GM19035 (cell line): ENCODE measurements around the gene SUOX.
"Not testable (repeated sequence)": the region's sequence is repeated elsewhere in the genome, so short reads cannot be mapped to it uniquely, and the experiment has no call there.

Experiments
- ATAC-seq: cut with Tn5 transposase; IDR thresholded peaks from one replicate; pipeline ENCODE4 v1.9.1; 2021; ENCODE audit not compliant: unreplicated experiment

Gene SUOX

GRCh38 chr12:55996715-55997534, at the start of gene SUOX:
Gene SUOX (plus strand): TSS chr12:55997276. CDS start chr12:56002222, 4,946 bp downstream.
- peak; percentile 99 for ATAC-seq

DNA sequence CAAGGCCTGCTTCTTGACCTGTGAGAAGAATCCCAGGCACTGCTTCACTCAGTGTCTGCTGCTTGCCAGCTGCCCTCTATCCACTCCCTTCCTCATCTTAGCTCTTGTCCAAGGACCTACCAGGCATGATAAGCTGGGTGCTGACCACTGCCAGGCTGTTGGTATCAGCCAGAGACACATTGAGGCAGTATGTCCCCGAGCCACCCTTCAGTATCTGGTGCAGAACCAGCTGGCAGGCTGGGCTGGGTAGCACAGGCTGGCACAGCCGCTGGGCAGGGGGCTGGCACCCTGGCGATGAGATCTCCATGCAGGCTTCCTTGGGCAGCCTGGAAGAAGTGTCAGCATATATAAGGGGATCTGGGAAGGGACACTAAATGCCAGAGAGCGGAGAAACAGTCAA, 41.7 kb upstream of the SUOX start:
- ATAC-seq = no peak

GRCh38 chr12:55955800-55956508, 41.1 kb upstream of the SUOX start:
- ATAC-seq = no peak

- no peak for ATAC-seq
Measured at GRCh38 chr12:55957106-55957859, 39.8 kb upstream of the SUOX start.

DNA sequence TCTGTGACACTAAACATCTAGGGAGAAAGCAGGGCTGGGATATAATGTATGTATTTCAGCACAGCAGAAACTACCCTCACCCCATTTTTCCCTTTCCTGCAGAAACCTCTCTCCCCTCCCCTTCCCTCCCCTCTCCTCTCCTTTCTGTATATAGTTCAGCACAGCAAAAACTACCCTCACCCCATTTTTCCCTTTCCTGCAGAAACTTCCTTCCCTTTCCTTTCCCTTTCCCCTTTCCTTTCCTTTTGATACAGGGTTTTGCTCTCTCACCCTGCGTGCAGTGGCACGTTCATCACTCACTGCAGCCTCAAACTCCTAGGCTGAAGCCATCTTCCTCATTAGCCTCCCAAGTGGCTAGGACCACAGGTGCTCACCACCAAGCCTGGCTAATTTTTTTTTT, 33.3 kb upstream of the SUOX start:
- ATAC-seq = no peak

GRCh38 chr12:55965240-55965639, 31.8 kb upstream of the SUOX start:
- no peak for ATAC-seq

DNA sequence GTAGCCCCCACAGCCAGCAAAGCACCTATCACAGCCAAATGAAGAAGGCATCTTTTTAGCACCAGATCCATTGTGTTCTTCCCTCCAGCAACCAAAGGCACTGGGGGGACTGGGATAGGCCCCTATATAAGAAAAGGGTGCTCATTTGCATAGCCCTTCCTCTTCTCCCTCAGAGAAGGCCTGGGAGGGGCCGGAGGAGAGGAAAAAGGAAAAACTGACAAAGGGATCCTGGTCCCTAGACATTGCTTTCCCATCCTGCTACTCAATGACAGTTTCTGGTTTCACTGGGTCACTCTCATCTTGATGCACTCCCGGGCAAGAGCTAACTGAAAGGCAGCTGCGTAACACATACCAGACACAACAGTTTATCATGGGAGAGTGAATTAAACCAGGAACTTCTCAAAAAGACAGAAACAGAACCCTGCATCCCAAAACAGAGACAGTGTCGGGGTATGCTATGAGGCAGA, 31.1 kb upstream of the SUOX start, which contains the start of gene PMEL:
Gene PMEL (minus strand): TSS at position 102 of the 467 bp plus-strand sequence. CDS start 31 bp downstream, at position 71.
- ATAC-seq = no peak

DNA sequence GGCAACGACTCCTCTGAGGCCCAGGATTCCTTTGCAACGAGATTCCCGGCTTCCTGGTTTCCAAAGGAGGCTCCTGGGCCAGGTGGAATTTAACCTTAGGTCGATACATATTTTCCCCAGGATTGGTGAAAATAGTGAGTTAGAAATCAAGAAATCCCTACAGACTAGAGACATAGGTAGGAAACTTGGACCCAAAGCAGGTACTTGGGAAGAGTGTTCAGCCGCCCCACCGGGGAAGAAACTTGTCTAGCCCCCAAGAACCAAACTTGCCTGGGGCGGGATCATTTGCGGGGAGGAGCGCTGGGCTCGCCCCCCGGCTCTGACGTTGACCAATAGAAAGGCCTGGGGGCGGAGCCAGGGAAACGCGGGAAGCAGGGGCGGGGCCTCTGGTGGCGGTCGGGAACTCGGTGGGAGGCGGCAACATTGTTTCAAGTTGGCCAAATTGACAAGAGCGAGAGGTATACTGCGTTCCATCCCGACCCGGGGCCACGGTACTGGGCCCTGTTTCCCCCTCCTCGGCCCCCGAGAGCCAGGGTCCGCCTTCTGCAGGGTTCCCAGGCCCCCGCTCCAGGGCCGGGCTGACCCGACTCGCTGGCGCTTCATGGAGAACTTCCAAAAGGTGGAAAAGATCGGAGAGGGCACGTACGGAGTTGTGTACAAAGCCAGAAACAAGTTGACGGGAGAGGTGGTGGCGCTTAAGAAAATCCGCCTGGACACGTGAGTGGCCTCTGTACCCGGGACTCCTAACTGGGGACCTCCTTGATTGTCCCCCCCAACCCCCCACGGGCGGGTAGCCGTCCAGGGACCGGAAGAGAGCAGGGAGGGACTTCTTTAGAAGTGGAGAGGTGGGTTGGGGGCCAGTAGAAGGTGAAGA, 30.4 kb upstream of the SUOX start, which contains the start of gene CDK2:
Gene CDK2 (plus strand): TSS at position 423 of the 874 bp plus-strand sequence. CDS start 179 bp downstream, at position 602.
- peak; percentile 93 for ATAC-seq

DNA sequence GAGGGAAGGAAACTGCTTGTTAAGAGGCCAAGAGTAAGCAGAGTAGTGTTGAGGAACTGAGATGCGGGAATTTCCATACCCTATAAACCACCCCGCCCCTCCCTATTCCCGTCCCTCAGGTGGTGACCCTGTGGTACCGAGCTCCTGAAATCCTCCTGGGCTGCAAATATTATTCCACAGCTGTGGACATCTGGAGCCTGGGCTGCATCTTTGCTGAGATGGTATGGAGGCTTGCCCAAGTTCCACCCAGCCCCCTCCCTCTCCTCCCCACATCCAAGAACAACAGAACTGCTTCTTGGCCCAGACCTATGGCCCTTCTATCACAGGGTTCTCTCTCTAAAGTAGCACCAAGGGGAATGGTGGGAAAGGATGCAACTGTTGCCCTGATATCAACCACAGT, 27.7 kb upstream of the SUOX start:
- no peak for ATAC-seq

DNA sequence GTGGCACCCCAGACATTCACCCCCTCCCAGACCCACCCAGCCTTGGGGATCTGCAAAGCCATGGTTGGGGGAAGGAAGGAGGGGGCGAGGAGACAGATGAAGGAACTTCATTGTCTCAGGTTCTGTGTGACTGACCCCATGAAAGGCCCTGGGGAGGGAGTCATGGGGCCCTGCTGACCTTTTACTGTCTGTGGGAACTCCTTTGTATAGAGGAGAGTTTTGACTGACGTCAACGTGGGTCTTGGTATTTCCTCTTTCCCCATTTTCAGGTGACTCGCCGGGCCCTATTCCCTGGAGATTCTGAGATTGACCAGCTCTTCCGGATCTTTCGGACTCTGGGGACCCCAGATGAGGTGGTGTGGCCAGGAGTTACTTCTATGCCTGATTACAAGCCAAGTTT, 26.3 kb upstream of the SUOX start:
- no peak for ATAC-seq

GRCh38 chr12:55972042-55972441, 25.0 kb upstream of the SUOX start:
- ATAC-seq = no peak

GRCh38 chr12:55972456-55972855, 24.6 kb upstream of the SUOX start:
- no peak for ATAC-seq

DNA sequence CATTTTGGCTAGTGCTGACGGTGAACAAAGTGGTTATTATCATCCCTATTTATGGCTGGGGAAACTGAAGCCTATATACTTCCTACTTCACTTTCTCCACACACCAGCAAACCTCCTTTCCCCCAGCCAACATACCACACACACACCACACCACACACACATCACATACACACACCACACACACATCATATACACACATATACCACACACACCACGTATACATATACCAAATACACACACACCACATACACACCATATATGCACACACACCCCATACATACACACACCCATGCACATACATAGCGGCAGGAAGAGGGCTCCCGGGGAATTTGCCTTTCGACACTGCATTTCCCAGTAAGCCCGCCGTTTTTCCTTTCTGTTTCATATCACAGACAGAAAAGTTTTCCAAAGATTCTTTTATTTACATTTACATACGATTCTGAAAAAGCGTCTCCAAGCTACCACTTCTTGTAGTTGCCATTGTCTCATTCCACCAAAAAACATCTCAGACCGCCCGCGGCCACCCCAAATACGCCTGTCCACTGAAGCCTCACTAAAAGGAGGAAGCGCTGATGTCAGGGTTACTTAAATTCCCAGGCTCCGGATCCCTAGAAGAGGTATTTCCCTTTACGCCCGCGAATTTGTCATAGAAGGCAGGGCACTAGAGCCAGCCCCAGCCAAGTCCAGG, 24.0 kb upstream of the SUOX start:
- no peak for ATAC-seq

- ATAC-seq = peak; percentile 94
Measured at GRCh38 chr12:55973599-55974307, 23.3 kb upstream of the SUOX start, which contains the start of gene RAB5B. Gene RAB5B (plus strand): TSS chr12:55974078. CDS start chr12:55986961, 12,883 bp downstream.

DNA sequence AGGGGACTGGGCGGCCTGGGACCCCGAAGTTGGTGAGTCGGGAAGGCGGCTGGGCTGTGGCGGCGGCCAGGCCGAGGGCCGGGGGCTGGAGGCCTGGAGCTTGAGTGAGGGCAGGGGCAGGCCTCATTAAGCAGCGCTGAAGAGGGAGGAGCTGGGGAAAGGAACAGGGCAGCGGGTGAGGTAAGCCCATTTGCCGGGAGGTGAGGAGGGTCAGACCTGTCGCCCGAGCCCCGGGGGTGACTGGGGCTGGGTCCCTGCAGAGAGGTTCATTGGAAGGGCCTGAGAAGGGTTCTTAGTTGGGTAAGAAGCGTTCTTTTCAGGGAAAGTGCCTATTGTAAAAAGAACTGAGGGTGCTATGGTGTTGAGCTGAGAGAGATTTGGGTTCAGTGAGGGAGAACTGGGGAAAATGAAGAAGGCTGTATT, 22.8 kb upstream of the SUOX start:
- ATAC-seq = peak; percentile 20

- ATAC-seq = no peak
Measured at GRCh38 chr12:55978393-55978792, 18.7 kb upstream of the SUOX start.

GRCh38 chr12:55979069-55979468, 18.0 kb upstream of the SUOX start:
- no peak for ATAC-seq

- not testable (repeated sequence) for ATAC-seq
Measured at GRCh38 chr12:55981882-55982281, 15.2 kb upstream of the SUOX start.
